OCI-M1 (cell line): ENCODE measurements around the gene FLAD1.

Experiments
- DNase-seq: peaks from one replicate; lab custom pipeline; 2025; lab: John Stamatoyannopoulos, UW

Gene FLAD1

DNA sequence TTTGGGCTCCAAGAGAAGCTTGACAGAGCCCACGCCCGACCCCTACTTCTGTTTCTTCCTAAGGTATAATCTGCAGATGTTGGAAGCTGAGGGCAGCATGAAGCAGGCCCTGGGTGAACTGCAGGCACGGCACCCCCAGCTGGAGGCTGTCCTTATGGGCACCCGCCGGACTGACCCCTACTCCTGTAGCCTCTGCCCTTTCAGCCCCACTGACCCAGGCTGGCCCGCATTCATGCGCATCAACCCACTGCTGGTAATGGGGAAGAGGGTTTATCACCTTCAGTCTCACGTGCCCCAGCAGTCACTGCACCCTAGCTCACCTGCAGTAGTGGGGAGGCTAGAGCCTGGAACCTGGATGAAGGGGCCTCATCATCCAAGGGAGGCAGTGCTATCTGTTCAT, 7.1 kb downstream of the FLAD1 start:
- no peak for DNase-seq

- peak; percentile 75 for DNase-seq
Measured at GRCh38 chr1:154992721-154993571, 9.8 kb downstream of the FLAD1 start.

DNA sequence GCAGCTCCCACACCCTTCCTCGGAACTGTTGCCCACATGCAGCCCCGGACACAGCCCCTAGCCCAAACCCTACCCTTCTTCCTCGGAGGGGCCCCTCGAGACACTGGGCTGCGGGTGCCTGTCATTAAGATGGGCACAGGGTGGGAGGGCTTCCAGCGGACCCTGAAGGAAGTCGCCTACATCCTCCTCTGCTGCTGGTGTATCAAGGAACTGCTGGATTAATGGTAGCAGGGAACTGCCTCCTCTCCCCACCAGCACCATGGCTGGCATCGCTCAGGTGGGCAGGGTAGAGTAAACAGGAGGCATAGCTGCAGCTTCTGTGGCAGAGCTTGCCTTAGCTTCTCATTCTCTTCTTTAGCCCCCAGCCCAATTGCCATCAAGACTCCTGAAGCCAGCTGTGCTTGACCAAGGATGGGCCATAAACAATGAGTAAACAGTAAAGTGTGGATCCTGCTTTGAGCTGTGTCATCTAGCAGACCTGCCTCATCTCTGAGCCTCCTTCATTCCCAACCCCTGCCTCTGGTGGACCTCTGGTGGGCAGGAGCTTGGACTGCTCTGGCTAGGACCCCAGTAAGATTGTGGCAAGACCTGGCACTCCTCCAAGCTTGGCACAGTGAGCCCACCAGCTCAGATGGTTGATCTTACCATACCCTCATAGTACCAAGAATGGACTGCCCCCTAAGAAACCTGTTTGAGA, 10.6 kb downstream of the FLAD1 start, which contains the start of gene LENEP:
Gene LENEP (plus strand): TSS at position 15 of the 697 bp plus-strand sequence. CDS start 22 bp downstream, at position 37.
- DNase-seq, result peak; percentile 52

GRCh38 chr1:154994269-154994587, 11.1 kb downstream of the FLAD1 start:
- DNase-seq, result peak; percentile 60

DNA sequence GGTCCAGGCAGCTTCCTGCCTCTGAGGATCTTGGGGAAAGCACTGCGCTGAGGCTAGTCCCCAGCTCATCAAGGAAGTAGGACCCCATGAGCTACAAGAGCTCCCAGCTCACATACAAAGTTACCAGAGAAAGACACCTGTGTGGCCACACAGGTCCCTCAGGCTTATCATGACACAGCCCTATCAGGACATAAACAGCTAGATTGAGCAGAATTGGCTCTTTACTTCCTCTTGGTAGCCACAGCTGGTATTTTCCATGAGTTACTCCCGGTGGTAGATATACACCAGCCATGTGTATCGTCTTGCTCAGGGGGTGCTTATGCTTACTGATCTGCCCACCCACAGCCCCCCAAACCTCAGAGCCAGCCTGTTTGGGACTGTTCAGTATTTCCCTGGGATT, 11.4 kb downstream of the FLAD1 start:
- DNase-seq, result peak; percentile 74

- peak; percentile 89 for DNase-seq
Measured at GRCh38 chr1:154995301-154995983, 12.3 kb downstream of the FLAD1 start.

DNA sequence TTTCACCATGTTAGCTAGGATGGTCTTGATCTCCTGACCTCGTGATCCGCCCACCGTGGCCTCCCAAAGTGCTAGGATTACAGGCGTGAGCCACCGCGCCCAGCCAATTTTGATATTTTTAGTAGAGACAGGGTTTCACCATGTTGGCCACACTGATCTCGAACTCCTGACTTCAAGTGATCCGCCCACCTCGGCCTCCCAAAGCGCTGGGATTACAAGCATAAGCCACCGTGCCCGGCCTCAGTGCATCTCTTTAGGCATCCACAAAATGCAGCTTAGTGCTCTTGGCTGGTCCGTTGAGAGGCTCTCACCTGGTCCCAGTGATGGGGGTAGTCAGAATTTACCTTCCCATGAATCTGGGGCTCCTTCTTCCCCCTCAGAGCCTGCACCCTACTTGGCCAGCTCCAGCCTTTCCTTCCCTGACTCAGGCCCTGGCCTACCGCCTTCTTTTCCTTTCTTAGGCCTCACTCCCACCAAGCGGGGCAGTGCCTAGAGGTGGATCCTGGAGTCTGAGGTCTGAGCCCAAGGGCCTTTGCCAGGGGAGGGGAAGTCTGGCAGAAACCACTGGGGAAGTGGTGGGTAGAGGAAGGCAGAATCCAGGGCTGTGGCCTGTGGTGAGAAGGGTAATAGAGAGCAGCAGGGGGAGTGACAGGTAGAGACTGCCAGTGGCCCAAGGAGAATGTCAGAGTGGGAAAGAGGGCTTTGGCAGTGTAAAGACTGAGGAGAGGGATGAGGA, 14.0 kb downstream of the FLAD1 start:
- no peak for DNase-seq

- no peak for DNase-seq
Measured at GRCh38 chr1:154998201-154998780, 15.1 kb downstream of the FLAD1 start.

GRCh38 chr1:154998818-154999570, 15.8 kb downstream of the FLAD1 start:
- DNase-seq, result peak; percentile 94

DNA sequence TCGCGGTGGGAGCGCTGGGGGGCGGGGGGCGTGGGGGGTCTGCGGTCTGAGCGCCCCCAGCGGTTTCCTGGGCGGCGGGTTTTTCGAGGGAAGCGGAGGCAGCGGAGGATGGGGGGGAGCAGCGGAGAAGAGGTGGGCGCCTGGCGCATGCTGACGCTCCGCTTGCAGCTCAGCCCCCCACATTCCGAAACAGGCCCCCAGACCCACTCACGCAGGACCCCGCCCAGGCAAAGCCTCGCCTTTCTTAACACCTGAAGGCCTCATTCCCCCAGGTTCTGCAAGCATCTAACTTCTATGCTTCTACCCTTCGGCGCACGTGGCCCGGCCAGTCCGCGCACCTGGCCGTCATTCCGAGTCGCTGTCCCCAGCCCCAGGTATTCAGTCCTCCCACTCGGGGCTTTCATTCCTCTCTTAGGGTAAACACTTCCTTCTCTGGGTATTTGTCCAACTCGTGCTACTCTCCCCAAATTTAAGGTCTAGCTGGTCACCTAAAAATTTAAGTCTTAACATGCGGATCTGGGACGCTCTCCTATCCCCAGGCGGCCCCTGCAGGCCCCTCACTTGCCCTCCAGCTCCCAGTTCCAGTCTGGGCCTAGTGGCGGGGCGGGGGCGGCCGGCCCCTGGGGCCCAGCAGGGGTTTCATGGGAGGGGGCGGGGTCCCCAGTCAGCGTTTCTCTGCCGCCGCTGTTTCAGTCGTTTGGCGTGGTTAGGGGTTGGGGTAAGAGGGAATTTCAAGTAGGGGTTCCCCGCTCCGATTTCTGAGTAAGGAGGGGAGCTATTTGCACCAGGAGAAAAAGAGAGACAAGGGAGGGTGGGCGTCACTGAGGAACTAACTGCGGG, 16.6 kb downstream of the FLAD1 start:
- DNase-seq, result peak; percentile 92

GRCh38 chr1:155000411-155000725, 17.2 kb downstream of the FLAD1 start:
- no peak for DNase-seq

DNA sequence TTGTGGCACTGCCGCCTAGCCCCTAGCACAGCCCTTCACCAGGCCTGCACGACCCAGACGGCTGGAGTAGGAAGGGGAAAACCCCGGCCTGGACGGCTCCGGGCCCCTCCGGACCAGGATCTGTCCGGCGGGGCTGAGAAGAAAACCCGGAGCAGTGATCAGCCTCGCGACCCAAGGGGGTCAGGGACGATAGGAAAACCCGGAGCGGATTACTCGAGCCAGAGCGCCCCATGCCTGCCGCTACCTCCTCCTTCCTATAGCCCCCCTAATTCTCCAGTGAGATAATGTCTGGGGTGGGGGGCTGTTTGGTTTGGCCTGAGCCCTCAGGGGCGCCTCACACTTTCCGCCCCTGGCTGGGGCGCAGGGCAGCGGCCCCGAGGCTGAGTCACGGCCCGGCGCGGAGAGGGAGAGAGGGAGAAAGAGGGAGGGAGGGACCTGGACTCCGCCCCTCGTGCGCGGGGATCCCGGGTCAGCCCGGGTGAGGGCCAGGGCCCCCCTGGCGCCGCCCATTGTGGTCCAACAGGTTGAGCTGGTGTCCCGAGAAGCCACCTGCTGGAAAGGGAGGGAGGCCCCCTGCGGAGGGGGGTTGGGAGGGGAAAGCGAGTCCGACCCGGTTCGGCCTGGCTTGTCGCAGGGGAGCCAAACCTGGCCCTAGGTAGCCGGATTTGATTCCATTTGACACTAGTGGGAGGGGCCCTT, 17.7 kb downstream of the FLAD1 start:
- peak; percentile 97 for DNase-seq

DNA sequence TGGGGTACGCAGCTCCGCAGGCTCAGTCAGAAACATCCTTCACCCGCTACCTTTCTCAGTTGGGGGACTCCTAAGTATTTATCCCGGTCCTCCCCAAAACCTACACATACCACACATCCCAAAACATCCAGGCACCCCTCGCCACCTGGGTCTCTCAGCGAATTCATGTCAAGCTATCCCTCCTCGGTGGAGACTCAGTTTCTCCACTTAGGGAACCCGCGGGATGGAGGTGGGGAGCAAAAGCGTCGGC, 18.2 kb downstream of the FLAD1 start:
- no peak for DNase-seq

GRCh38 chr1:155001675-155002463, 18.7 kb downstream of the FLAD1 start:
- peak; percentile 99 for DNase-seq

- peak; percentile 68 for DNase-seq
Measured at GRCh38 chr1:155002464-155003226, 19.5 kb downstream of the FLAD1 start, which contains the start of gene ZBTB7B. ZBTB7B (plus strand) TSS chr1:155002802; CDS start chr1:155014661, 11,859 bp downstream.

GRCh38 chr1:155003227-155003765, 20.2 kb downstream of the FLAD1 start:
- DNase-seq, result peak; percentile 68

DNA sequence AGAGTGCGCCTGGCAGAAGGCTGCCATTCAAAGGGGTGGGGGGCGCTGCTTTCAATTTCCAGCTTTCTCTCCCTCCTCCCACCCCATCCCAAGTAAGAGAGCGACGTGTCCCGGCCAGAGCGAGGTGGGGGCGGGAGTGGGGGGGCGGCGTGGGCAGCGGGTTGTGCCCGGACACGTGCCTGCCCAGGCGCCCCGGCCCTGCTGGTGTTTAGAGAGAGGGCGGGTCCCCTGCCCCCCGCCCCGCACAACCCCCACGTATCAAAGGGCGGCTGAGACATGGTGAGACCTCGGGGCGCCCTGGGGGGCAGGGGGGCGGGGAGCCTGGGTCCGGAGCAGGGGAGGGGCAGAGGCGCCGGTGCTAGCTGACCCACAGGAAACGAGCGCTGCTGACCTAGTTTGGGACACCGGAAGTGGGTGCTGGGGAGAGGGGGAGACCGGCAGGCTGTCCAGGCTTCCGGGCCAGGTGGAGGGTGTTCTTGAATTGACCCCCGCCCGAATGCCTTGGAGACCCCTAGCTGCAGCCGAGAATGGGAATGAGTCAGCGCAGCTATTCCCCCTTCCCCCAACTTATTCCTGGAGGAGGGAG, 20.7 kb downstream of the FLAD1 start:
- peak; percentile 83 for DNase-seq
